Nephron progenitor cell (in vitro differentiated cells): ENCODE measurements around the gene SEC11C.

Experiments
- DNase-seq: peaks from one replicate; pipeline ENCODE4 v3.0.0; 2021
- H3K27ac Mint-ChIP-seq: 2 replicates; pipeline ENCODE4 v1.8.0; 2021; ENCODE audit warnings: mild to moderate bottlenecking, moderate library complexity, mixed read lengths
- H3K27me3 Mint-ChIP-seq: 2 replicates; pipeline ENCODE4 v1.8.0; 2021; ENCODE audit warnings: mild to moderate bottlenecking, low read depth, mixed read lengths; ENCODE audit not compliant: poor library complexity
- H3K36me3 Mint-ChIP-seq: 2 replicates; pipeline ENCODE4 v1.8.0; 2021; ENCODE audit warnings: low read depth, mixed read lengths
- H3K4me1 Mint-ChIP-seq: 2 replicates; pipeline ENCODE4 v1.8.0; 2021; ENCODE audit warnings: mixed read lengths
- H3K4me3 Mint-ChIP-seq: 2 replicates; pipeline ENCODE4 v1.8.0; 2021; ENCODE audit warnings: mild to moderate bottlenecking, moderate library complexity, mixed read lengths
- H3K9me3 Mint-ChIP-seq: 2 replicates; pipeline ENCODE4 v1.8.0; 2021; ENCODE audit warnings: mild to moderate bottlenecking, moderate library complexity, mixed read lengths
- CTCF ChIP-seq: fragments of 200-600 bp; sonication (generic); IDR thresholded peaks from 2 replicates; pipeline ENCODE4 v1.5.0; 2021; ENCODE audit warnings: antibody characterized with exemption

The SEC11C gene

GRCh38 chr18:59189008-59189407, 49.3 kb downstream of the SEC11C start:
- no peaks in the 10 kb centered on the region for H3K4me1 Mint-ChIP-seq
- TF ChIP-seq CTCF, result no peak
- peaks cover 8% of the 10 kb centered on the region for H3K9me3 Mint-ChIP-seq
- H3K36me3 Mint-ChIP-seq, result no peaks in the 10 kb centered on the region
- DNase-seq, result no peak
- no peak overlapping the region for H3K27ac Mint-ChIP-seq
- H3K27me3 Mint-ChIP-seq, result peaks cover 27% of the 10 kb centered on the region
- no peak overlapping the region for H3K4me3 Mint-ChIP-seq

GRCh38 chr18:59189746-59190145, 50.1 kb downstream of the SEC11C start:
- H3K4me3 Mint-ChIP-seq, result no peak overlapping the region
- no peak for DNase-seq
- H3K27ac Mint-ChIP-seq, result no peak overlapping the region
- H3K4me1 Mint-ChIP-seq, result no peaks in the 10 kb centered on the region
- TF ChIP-seq CTCF, result no peak
- H3K9me3 Mint-ChIP-seq, result peaks cover 8% of the 10 kb centered on the region
- H3K36me3 Mint-ChIP-seq, result no peaks in the 10 kb centered on the region
- H3K27me3 Mint-ChIP-seq, result peaks cover 25% of the 10 kb centered on the region

GRCh38 chr18:59196161-59196725, 56.6 kb downstream of the SEC11C start:
- no peak overlapping the region for H3K4me3 Mint-ChIP-seq
- no peaks in the 10 kb centered on the region for H3K4me1 Mint-ChIP-seq
- DNase-seq, result no peak
- peaks cover 45% of the 10 kb centered on the region for H3K27me3 Mint-ChIP-seq
- H3K9me3 Mint-ChIP-seq, result no peaks in the 10 kb centered on the region
- no peaks in the 10 kb centered on the region for H3K36me3 Mint-ChIP-seq
- TF ChIP-seq CTCF, result no peak
- H3K27ac Mint-ChIP-seq, result no peak overlapping the region

DNA sequence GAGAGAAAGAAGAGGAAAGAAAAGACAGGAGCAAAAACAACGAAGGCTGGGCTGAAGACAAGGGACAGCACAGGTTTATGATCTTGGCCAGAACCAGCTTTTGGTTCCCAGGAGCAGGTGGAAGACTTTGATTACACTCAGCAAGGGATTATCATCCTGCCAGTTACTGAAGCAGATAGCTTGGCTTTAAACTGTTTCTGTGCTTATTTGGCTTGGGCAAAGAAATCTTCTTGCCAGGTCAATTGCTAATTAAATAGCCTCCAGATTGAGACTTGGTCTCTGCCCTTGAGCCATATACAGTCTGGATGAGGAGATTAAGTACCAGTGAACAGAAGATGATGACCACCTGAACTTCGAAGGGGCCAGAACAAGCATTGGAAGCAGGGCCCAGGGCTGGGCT, 58.0 kb downstream of the SEC11C start:
- Mint-ChIP-seq H3K27me3 (peaks cover 48% of the 10 kb centered on the region), H3K9me3 (no peaks in the 10 kb centered on the region), H3K27ac (no peak overlapping the region), H3K36me3 (no peaks in the 10 kb centered on the region), H3K4me1 (no peaks in the 10 kb centered on the region), H3K4me3 (no peak overlapping the region)
- DNase-seq, result no peak
- no peak for TF ChIP-seq CTCF

GRCh38 chr18:59198215-59198614, 58.5 kb downstream of the SEC11C start:
- no peak for DNase-seq
- Mint-ChIP-seq H3K27me3 (peaks cover 46% of the 10 kb centered on the region), H3K4me3 (no peak overlapping the region), H3K27ac (no peak overlapping the region), H3K36me3 (no peaks in the 10 kb centered on the region), H3K4me1 (no peaks in the 10 kb centered on the region), H3K9me3 (no peaks in the 10 kb centered on the region)
- TF ChIP-seq CTCF, result no peak

- Mint-ChIP-seq H3K27me3 (peaks cover 36% of the 10 kb centered on the region), H3K36me3 (no peaks in the 10 kb centered on the region), H3K9me3 (no peaks in the 10 kb centered on the region), H3K27ac (no peak overlapping the region), H3K4me3 (no peak overlapping the region), H3K4me1 (no peaks in the 10 kb centered on the region)
- TF ChIP-seq CTCF, result no peak
- no peak for DNase-seq
These were observed 61.1 kb downstream of the SEC11C start for GRCh38 chr18:59200787-59201186.
